HEK293T (cell line): ENCODE measurements around the gene LPO.

Experiments
- CTCF ChIA-PET: fragments of 350-600 bp; formaldehyde crosslinking; extraction: SDS; loops from one replicate; lab custom pipeline; 2021; ENCODE audit warnings: antibody characterized with exemption, inconsistent platforms; lab: Yijun Ruan, JAX
- POLR2A ChIA-PET: fragments of 350-600 bp; formaldehyde crosslinking; extraction: SDS; loops from one replicate; lab custom pipeline; 2020; ENCODE audit warnings: antibody characterized with exemption, inconsistent platforms; lab: Yijun Ruan, JAX
- DNase-seq: peaks from one replicate; pipeline ENCODE4 v3.0.0; 2012; ENCODE audit warnings: mixed read lengths; ENCODE audit errors: extremely low spot score
- ARNT ChIP-seq: fragments of 450-650 bp; IDR thresholded peaks from 2 replicates; pipeline ENCODE4 v1.6.1; 2017; ENCODE audit warnings: mild to moderate bottlenecking
- BHLHE40 ChIP-seq: fragments of 450-650 bp; IDR thresholded peaks from 2 replicates; pipeline ENCODE4 v1.6.1; 2016; ENCODE audit warnings: mild to moderate bottlenecking, moderate library complexity, borderline replicate concordance
- CTBP1 ChIP-seq: fragments of 450-650 bp; IDR thresholded peaks from 2 replicates; pipeline ENCODE4 v1.6.1; 2016; ENCODE audit warnings: borderline replicate concordance
- ELF4 ChIP-seq: fragments of 450-650 bp; IDR thresholded peaks from 2 replicates; pipeline ENCODE4 v1.6.1; 2017; ENCODE audit warnings: antibody characterized with exemption
- FOXA1 ChIP-seq: fragments of 450-650 bp; IDR thresholded peaks from 2 replicates; pipeline ENCODE4 v1.6.1; 2016; ENCODE audit warnings: mild to moderate bottlenecking
- FOXK2 ChIP-seq: fragments of 450-650 bp; IDR thresholded peaks from 2 replicates; pipeline ENCODE4 v1.6.1; 2016; ENCODE audit warnings: mild to moderate bottlenecking
- FOXM1 ChIP-seq: fragments of 450-650 bp; IDR thresholded peaks from 2 replicates; pipeline ENCODE4 v1.6.1; 2017; ENCODE audit warnings: mild to moderate bottlenecking, borderline replicate concordance
- HDGF ChIP-seq: fragments of 450-650 bp; IDR thresholded peaks from 2 replicates; pipeline ENCODE4 v1.6.1; 2017; ENCODE audit warnings: antibody characterized with exemption, borderline replicate concordance
- L3MBTL2 ChIP-seq: fragments of 450-650 bp; conservative IDR thresholded peaks from 2 replicates; pipeline ENCODE4 v1.6.1; 2016; ENCODE audit warnings: mild to moderate bottlenecking
- LEF1 ChIP-seq: fragments of 450-650 bp; IDR thresholded peaks from 2 replicates; pipeline ENCODE4 v1.6.1; 2017; ENCODE audit warnings: mild to moderate bottlenecking, borderline replicate concordance
- NFRKB ChIP-seq: fragments of 450-650 bp; IDR thresholded peaks from 2 replicates; pipeline ENCODE4 v1.6.1; 2016; ENCODE audit warnings: mild to moderate bottlenecking, moderate library complexity
- PKNOX1 ChIP-seq: fragments of 450-650 bp; IDR thresholded peaks from 2 replicates; pipeline ENCODE4 v1.6.1; 2016
- SP1 ChIP-seq: fragments of 450-650 bp; IDR thresholded peaks from 2 replicates; pipeline ENCODE4 v1.6.1; 2017
- SUZ12 ChIP-seq: fragments of 450-650 bp; IDR thresholded peaks from 2 replicates; pipeline ENCODE4 v1.6.1; 2016; ENCODE audit warnings: mild to moderate bottlenecking
- TARDBP ChIP-seq: fragments of 450-650 bp; IDR thresholded peaks from 2 replicates; pipeline ENCODE4 v1.6.1; 2016
- ZNF384 ChIP-seq: fragments of 450-650 bp; IDR thresholded peaks from 2 replicates; pipeline ENCODE4 v1.6.1; 2016

The LPO gene

GRCh38 chr17:58242171-58242784 lies 3.9 kb downstream of the LPO start:
- DNase-seq: no peak
- no peak for TF ChIP-seq ELF4
- TF ChIP-seq FOXK2: no peak
- no peak for TF ChIP-seq BHLHE40
- CTCF ChIA-PET: no interaction called here
- POLR2A ChIA-PET: no interaction called here

DNA sequence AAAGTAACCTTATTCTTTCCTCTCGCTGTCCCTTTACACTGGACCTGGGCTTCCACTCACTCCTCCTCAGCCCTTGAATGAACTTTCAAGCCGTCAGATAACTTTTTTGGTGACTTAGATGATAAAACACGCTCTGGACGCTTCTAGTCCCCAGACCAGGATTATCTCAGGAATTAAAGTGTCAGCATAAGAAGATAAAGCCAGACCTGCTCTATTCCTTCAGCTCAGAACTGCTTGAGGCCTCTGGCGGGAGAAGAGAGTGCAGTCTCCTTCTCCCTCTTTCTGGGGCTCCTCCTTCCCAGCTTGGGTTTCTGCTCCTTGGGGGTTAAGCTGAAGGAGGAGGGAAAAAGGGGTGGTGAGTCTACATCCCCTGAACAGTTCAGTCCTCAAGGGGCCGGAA lies 6.6 kb downstream of the LPO start:
- POLR2A ChIA-PET: no interaction called here

DNA sequence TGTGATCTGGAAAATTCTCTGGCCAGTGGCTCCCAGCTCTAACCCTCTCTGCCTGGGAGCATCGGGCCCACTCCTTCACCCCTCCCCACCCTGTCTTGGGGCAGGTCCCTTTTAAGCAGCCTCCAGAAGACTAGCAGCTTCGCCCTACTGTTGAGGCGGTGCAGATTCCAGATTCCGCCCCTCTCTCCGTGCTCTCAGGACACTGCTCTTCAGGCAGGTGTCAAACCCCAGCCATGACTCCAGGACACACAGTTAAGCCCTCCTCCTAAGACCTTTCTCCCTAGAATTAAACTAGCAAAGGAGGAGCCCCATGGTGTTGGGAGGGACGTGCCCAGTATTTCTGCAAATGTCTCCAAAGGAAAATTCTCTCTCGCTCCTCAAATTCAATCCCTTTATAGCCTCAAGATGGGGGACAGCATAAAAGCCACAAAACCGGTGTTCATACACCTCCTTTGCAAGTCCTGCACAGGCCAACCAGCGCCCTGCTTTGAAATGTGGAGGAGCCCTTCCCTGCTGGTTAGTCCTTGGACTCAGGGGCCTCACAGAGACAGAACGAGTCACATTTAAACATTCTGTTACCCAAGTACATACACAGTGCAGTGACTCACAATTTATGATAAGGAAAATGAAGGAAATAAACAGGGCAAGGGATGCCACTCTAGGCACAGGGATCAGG lies 7.2 kb downstream of the LPO start:
- POLR2A ChIA-PET: no interaction called here
- CTCF ChIA-PET: no interaction called here
- no peak for DNase-seq
- TF ChIP-seq TARDBP (no peak), FOXK2 (no peak), SUZ12 (no peak), SP1 (no peak), ZNF384 (no peak), NFRKB (no peak), FOXM1 (no peak), BHLHE40 (no peak)

More for the DNA sequence above, 6.6 kb downstream of the LPO start:
- CTCF ChIA-PET: no interaction called here
- TF ChIP-seq TARDBP: no peak
- no peak for TF ChIP-seq ARNT
- TF ChIP-seq CTBP1: no peak
- no peak for TF ChIP-seq SP1
- TF ChIP-seq ELF4: no peak
- no peak for TF ChIP-seq HDGF
- no peak for TF ChIP-seq FOXK2
- no peak for TF ChIP-seq FOXA1
- no peak for TF ChIP-seq PKNOX1
- TF ChIP-seq ZNF384: no peak
- no peak for TF ChIP-seq BHLHE40
- TF ChIP-seq NFRKB: no peak
- no peak for TF ChIP-seq FOXM1
- no peak for TF ChIP-seq L3MBTL2
- TF ChIP-seq SUZ12: no peak
- DNase-seq: no peak

DNA sequence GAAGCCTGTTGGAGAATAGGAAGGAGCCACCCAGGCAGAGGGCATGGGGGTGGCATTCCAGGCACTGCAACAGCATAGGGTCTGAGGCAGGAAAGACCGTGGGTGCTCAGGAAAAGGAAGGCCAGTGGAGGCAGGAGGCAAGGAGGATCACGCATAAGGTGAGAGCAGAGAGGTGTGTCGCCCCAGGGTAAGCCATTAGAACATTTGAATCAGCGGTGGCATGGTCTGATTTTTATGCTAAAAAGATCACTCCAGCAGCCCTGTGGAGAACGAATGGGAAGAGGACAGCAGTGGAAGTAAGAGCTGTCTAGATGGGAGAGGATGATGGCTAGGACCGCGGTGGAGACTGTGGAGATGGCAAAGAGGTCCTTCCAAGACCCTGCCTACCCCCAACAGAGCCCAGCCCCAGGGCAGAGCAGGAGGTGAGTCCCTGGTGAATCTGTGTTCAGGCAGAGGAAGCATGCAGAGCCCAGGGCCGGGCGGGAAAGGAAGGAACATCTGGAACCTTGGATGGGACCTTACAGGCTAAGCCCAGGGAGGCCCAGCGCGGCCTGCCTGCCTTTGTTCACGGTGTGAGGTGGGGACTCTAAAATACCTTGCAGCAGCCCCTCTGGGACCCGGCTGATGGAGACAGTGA lies 7.8 kb downstream of the LPO start:
- no peak for DNase-seq
- ChIA-PET CTCF (no interaction called here), POLR2A (interaction anchor here (0.9 kb wide), 1 partner anchor 14 kb away, joined by 3 read pairs; no protein-coding TSS in a partner anchor)
- TF ChIP-seq FOXM1 (no peak), NFRKB (no peak), LEF1 (no peak), ZNF384 (no peak)

GRCh38 chr17:58246781-58247180 lies 8.4 kb downstream of the LPO start:
- no peak for DNase-seq
- POLR2A ChIA-PET: interaction anchor here (0.9 kb wide), 1 partner anchor 15 kb away, joined by 3 read pairs; no protein-coding TSS in a partner anchor
- CTCF ChIA-PET: interaction anchor here (0.8 kb wide), 1 partner anchor 47 kb away, joined by 3 read pairs; no protein-coding TSS in a partner anchor
- TF ChIP-seq CTBP1 (no peak), ELF4 (no peak), HDGF (no peak), SP1 (no peak), FOXA1 (no peak), ZNF384 (no peak), FOXM1 (no peak), LEF1 (no peak), FOXK2 (no peak), SUZ12 (no peak), TARDBP (no peak), NFRKB (no peak), PKNOX1 (no peak), ARNT (no peak), L3MBTL2 (no peak), BHLHE40 (no peak)

- DNase-seq: no peak
- TF ChIP-seq CTBP1 (no peak), ELF4 (no peak), SUZ12 (no peak)
- CTCF ChIA-PET: interaction anchor here (0.8 to 1.0 kb wide), 4 partner anchors 11 to 70 kb away, joined by 3 read pairs; no protein-coding TSS in a partner anchor
- POLR2A ChIA-PET: interaction anchor here (0.7 kb wide), 2 partner anchors 28 to 47 kb away, joined by 3 read pairs; no protein-coding TSS in a partner anchor
Observed at GRCh38 chr17:58247511-58248363, 9.4 kb downstream of the LPO start.
